WTC11 (cell line): ENCODE results near the gene HOXB1. TPM values are rescaled to one million over a fixed set of nuclear protein-coding genes. Genes with fewer than 3 reads are reported as not detected.

ENCODE experiments used
- ATAC-seq: fragments of 200-7000 bp; cut with Tn5 transposase; 2 replicates; pipeline ENCODE4 v1.10.0; 2021; ENCODE audit warnings: mild to moderate bottlenecking, moderate library complexity
- CTCF ChIA-PET: fragments of 300-600 bp; sonication (Branson Sonifier 250); formaldehyde crosslinking; loops from one replicate; lab custom pipeline; 2021; ENCODE audit warnings: antibody characterized with exemption; lab: Charles Lee
- POLR2A ChIA-PET: fragments of 350-600 bp; sonication (Branson Sonifier 250); formaldehyde crosslinking; loops from one replicate; lab custom pipeline; 2021; ENCODE audit warnings: antibody characterized with exemption; lab: Charles Lee
- DNase-seq: peaks from one replicate; pipeline ENCODE4 v3.0.0; 2021; ENCODE audit warnings: low spot score
- H3K27ac Mint-ChIP-seq: 2 replicates; pipeline ENCODE4 v1.8.0; 2021; ENCODE audit warnings: mixed read lengths
- H3K27me3 Mint-ChIP-seq: 2 replicates; pipeline ENCODE4 v1.8.0; 2021; ENCODE audit warnings: low read depth, mild to moderate bottlenecking, moderate library complexity, mixed read lengths
- H3K36me3 Mint-ChIP-seq: 2 replicates; pipeline ENCODE4 v1.8.0; 2021; ENCODE audit warnings: mixed read lengths
- H3K4me1 Mint-ChIP-seq: 2 replicates; pipeline ENCODE4 v1.8.0; 2022; ENCODE audit warnings: mixed read lengths
- H3K4me3 Mint-ChIP-seq: 2 replicates; pipeline ENCODE4 v1.8.0; 2021; ENCODE audit warnings: mild to moderate bottlenecking, moderate library complexity, mixed read lengths
- H3K9me3 Mint-ChIP-seq: 2 replicates; pipeline ENCODE4 v1.8.0; 2021; ENCODE audit warnings: mixed read lengths
- ARID4B ChIP-seq: sonication (generic); formaldehyde crosslinking; IDR thresholded peaks from 2 replicates; pipeline ENCODE4 v1.8.0; 2023; ENCODE audit warnings: missing genetic modification reagents, mild to moderate bottlenecking, borderline replicate concordance
- ATF2 ChIP-seq: sonication (generic); formaldehyde crosslinking; IDR thresholded peaks from 2 replicates; pipeline ENCODE4 v1.8.1; 2022; ENCODE audit warnings: low read depth, missing genetic modification reagents, borderline replicate concordance
- ATF6 ChIP-seq: sonication (generic); formaldehyde crosslinking; IDR thresholded peaks from 2 replicates; pipeline ENCODE4 v1.8.1; 2023; ENCODE audit warnings: mild to moderate bottlenecking, missing genetic modification reagents
- CREM ChIP-seq: sonication (generic); formaldehyde crosslinking; IDR thresholded peaks from 2 replicates; pipeline ENCODE4 v1.8.1; 2022; ENCODE audit warnings: mild to moderate bottlenecking, missing genetic modification reagents, moderate library complexity
- CTCF ChIP-seq: fragments of 200-600 bp; IDR thresholded peaks from 2 replicates; pipeline ENCODE4 v1.8.0; 2022; ENCODE audit warnings: antibody characterized with exemption
- FOXJ3 ChIP-seq: sonication (generic); formaldehyde crosslinking; IDR thresholded peaks from 2 replicates; pipeline ENCODE4 v1.9.0; 2021; ENCODE audit warnings: missing genetic modification reagents, mild to moderate bottlenecking, borderline replicate concordance
- OVOL2 ChIP-seq: fragments of 250-450 bp; sonication (Bioruptor Pico); IDR thresholded peaks from 2 replicates; pipeline ENCODE4 v1.9.0; 2021; ENCODE audit warnings: mild to moderate bottlenecking, borderline replicate concordance
- SP1 ChIP-seq: sonication (generic); formaldehyde crosslinking; conservative IDR thresholded peaks from 2 replicates; pipeline ENCODE4 v1.8.1; 2022; ENCODE audit warnings: missing genetic modification reagents
- TCF7 ChIP-seq: sonication (generic); formaldehyde crosslinking; IDR thresholded peaks from 2 replicates; pipeline ENCODE4 v1.8.0; 2022; ENCODE audit warnings: mild to moderate bottlenecking, low read depth, missing genetic modification reagents, moderate library complexity
- ZNF138 ChIP-seq: sonication (generic); formaldehyde crosslinking; conservative IDR thresholded peaks from 2 replicates; pipeline ENCODE4 v1.8.1; 2022; ENCODE audit warnings: mild to moderate bottlenecking, moderate library complexity, missing genetic modification reagents
- ZNF219 ChIP-seq: sonication (generic); formaldehyde crosslinking; IDR thresholded peaks from 2 replicates; pipeline ENCODE4 v1.8.0; 2023; ENCODE audit warnings: missing genetic modification reagents, mild to moderate bottlenecking, borderline replicate concordance
- ZNF423 ChIP-seq: fragments of 250-450 bp; sonication (Bioruptor Pico); IDR thresholded peaks from 2 replicates; pipeline ENCODE4 v2.1.2; 2022; ENCODE audit warnings: mild to moderate bottlenecking, moderate library complexity
- ZNF512 ChIP-seq: sonication (generic); formaldehyde crosslinking; IDR thresholded peaks from 2 replicates; pipeline ENCODE4 v1.8.1; 2022; ENCODE audit warnings: missing genetic modification reagents, borderline replicate concordance
- total RNA-seq: library from RNA; stranded (reverse); gene quantifications from 3 replicates; pipeline ENCODE4 v1.2.3, GENCODE V29; 2021

HOXB1 gene
- total RNA-seq, 1 experiment from 2014 or later: 0.63 TPM

GRCh38 chr17:48550502-48551213 lies 19.8 kb upstream of the HOXB1 start:
- H3K27ac Mint-ChIP-seq: no peak overlapping the region
- ATAC-seq (peak; percentile 4; the same call in 1 of the 2 replicates), DNase-seq (peak; percentile 57)
- no peaks in the 10 kb centered on the region for H3K36me3 Mint-ChIP-seq
- peaks cover 100% of the 10 kb centered on the region; the same call in 1 of the 2 replicates for H3K27me3 Mint-ChIP-seq
- H3K9me3 Mint-ChIP-seq: no peaks in the 10 kb centered on the region
- peaks cover 65% of the 10 kb centered on the region for H3K4me1 Mint-ChIP-seq
- ChIA-PET POLR2A (no interaction called here), CTCF (interaction anchor here (0.9 to 2.7 kb wide), 7 partner anchors 9 to 86 kb away, joined by 3 to 11 read pairs (median 5); partner anchors contain the start of gene HOXB5)
- peak overlapping the region; percentile 52 for H3K4me3 Mint-ChIP-seq
- TF ChIP-seq ATF2: no peak
- TF ChIP-seq ZNF219 (CRISPR knock-in tag): no peak
- TF ChIP-seq CREM: no peak

- H3K27me3 Mint-ChIP-seq: peaks cover 100% of the 10 kb centered on the region; the same call in 1 of the 2 replicates
Measured at GRCh38 chr17:48549914-48550501, 19.2 kb upstream of the HOXB1 start.

GRCh38 chr17:48549281-48549630 lies 18.4 kb upstream of the HOXB1 start:
- CTCF ChIA-PET: interaction anchor here (0.9 to 1.8 kb wide), 4 partner anchors 9 to 71 kb away, joined by 3 to 5 read pairs (median 3); no protein-coding TSS in a partner anchor
- Mint-ChIP-seq H3K27me3 (peaks cover 100% of the 10 kb centered on the region; the same call in 1 of the 2 replicates), H3K27ac (no peak overlapping the region)
- POLR2A ChIA-PET: interaction anchor here (0.6 kb wide), 1 partner anchor 21 kb away, joined by 4 read pairs; no protein-coding TSS in a partner anchor
- TF ChIP-seq ZNF512 (CRISPR knock-in tag): no peak
- no peak for TF ChIP-seq TCF7 (CRISPR knock-in tag)
- no peak for TF ChIP-seq SP1 (CRISPR knock-in tag)
- TF ChIP-seq ATF6: no peak
- TF ChIP-seq ARID4B (CRISPR knock-in tag): no peak
- TF ChIP-seq FOXJ3 (CRISPR knock-in tag): no peak
- no peak for TF ChIP-seq ZNF138
- TF ChIP-seq, all 79 proteins: peak for 0
- no peaks in the 10 kb centered on the region for H3K9me3 Mint-ChIP-seq
- ATAC-seq (no peak), DNase-seq (no peak)
- no peaks in the 10 kb centered on the region for H3K36me3 Mint-ChIP-seq
- H3K4me1 Mint-ChIP-seq: peaks cover 65% of the 10 kb centered on the region
- no peak overlapping the region for H3K4me3 Mint-ChIP-seq

More at GRCh38 chr17:48549914-48550501, 19.2 kb upstream of the HOXB1 start:
- Mint-ChIP-seq H3K9me3 (no peaks in the 10 kb centered on the region), H3K27ac (no peak overlapping the region), H3K36me3 (no peaks in the 10 kb centered on the region), H3K4me1 (peaks cover 67% of the 10 kb centered on the region), H3K4me3 (peak overlapping the region; percentile 52)
- POLR2A ChIA-PET: interaction anchor here (0.6 kb wide), 1 partner anchor 20 kb away, joined by 4 read pairs; no protein-coding TSS in a partner anchor
- peak; percentile 32; the same call in 1 of the 2 replicates for ATAC-seq
- CTCF ChIA-PET: interaction anchor here (0.9 to 2.7 kb wide), 7 partner anchors 10 to 87 kb away, joined by 3 to 11 read pairs (median 3); no protein-coding TSS in a partner anchor
- peak; percentile 28; the same call in 1 of the 2 replicates for TF ChIP-seq ZNF423 (CRISPR knock-in tag)
- peak; percentile 53; the same call in 1 of the 2 replicates for TF ChIP-seq CTCF
- TF ChIP-seq OVOL2 (CRISPR knock-in tag): no peak
- DNase-seq: no peak
